Measurements from ENCODE around the gene ERBIN. TPM values are rescaled to one million over a fixed set of nuclear protein-coding genes. Genes with fewer than 3 reads are reported as not detected.

The ERBIN gene
- polyA plus RNA-seq, 1 of the 3 experiments (the other 2 are of a cell fraction), result 10.3 TPM

GRCh38 chr5:66001952-66002351, 75.6 kb downstream of the ERBIN start:
- H2AFZ ChIP-seq (ENCODE audit: low read depth), result no peak overlapping the region
- peaks cover 29% of the 10 kb centered on the region for H4K20me1 ChIP-seq (ENCODE audit: insufficient read depth)
- no peaks in the 10 kb centered on the region for H3K9me3 ChIP-seq
- H3K4me1 ChIP-seq (ENCODE audit: control insufficient read depth in 1 of 2, insufficient read depth in 2 of 2, low read depth in 1 of 2, low read length in 1 of 2), result no peaks in the 10 kb centered on the region
- WGBS (ENCODE audit: low lambda C conversion rate), result 97% methylated on average over 4 of the region's 4 CpGs
- ChIA-PET CTCF (interaction anchor here (0.6 kb wide), 1 partner anchor 19 kb away, joined by 3 read pairs; no protein-coding TSS in a partner anchor), POLR2A (no interaction called here)
- H3K27me3 ChIP-seq (ENCODE audit: insufficient read depth), result no peaks in the 10 kb centered on the region
- H3K9ac ChIP-seq, result no peak overlapping the region
- no peak overlapping the region for H3K27ac ChIP-seq (ENCODE audit: low read depth in 2 of 2, low read length in 1 of 2)
- H3K9me2 ChIP-seq, result no peaks in the 10 kb centered on the region
- no peak for TF ChIP-seq NFIC (IDR thresholded peaks at IDR 0.05; ENCODE audit: borderline replicate concordance)
- peaks cover 9% of the 10 kb centered on the region for H3F3A ChIP-seq (replicated peaks; ENCODE audit: insufficient read depth)
- no peak for DNase-seq
- H3K36me3 ChIP-seq (replicated peaks in 1 of 2; ENCODE audit: control insufficient read depth in 1 of 2, insufficient read depth in 2 of 2, low read length in 1 of 2), result peaks cover 0 to 30% of the 10 kb centered on the region in 2 experiments
- H3K4me3 ChIP-seq (ENCODE audit: low read depth in 2 of 2, low read length in 1 of 2), result no peak overlapping the region
- no peak overlapping the region for H3K4me2 ChIP-seq
- peaks cover 81% of the 10 kb centered on the region for H3K79me2 ChIP-seq (ENCODE audit: insufficient read depth)

- no peaks in the 10 kb centered on the region for H3K4me1 ChIP-seq (ENCODE audit: control insufficient read depth in 1 of 2, insufficient read depth in 2 of 2, low read depth in 1 of 2, low read length in 1 of 2)
- H2AFZ ChIP-seq (ENCODE audit: low read depth), result no peak overlapping the region
- peaks cover 9% of the 10 kb centered on the region for H3F3A ChIP-seq (replicated peaks; ENCODE audit: insufficient read depth)
- no peak for DNase-seq
- CTCF ChIA-PET, result no interaction called here
- H3K4me2 ChIP-seq, result no peak overlapping the region
- POLR2A ChIA-PET, result no interaction called here
- peaks cover 79% of the 10 kb centered on the region for H3K79me2 ChIP-seq (ENCODE audit: insufficient read depth)
- no peak overlapping the region for H3K4me3 ChIP-seq (ENCODE audit: low read depth in 2 of 2, low read length in 1 of 2)
- no peak overlapping the region for H3K27ac ChIP-seq (ENCODE audit: low read depth in 2 of 2, low read length in 1 of 2)
- H3K9me2 ChIP-seq, result no peaks in the 10 kb centered on the region
- no peak for TF ChIP-seq USF1 (IDR thresholded peaks at IDR 0.05; ENCODE audit: borderline replicate concordance, low read depth)
- TF ChIP-seq SIN3A (IDR thresholded peaks at IDR 0.05; ENCODE audit: borderline replicate concordance, low read depth, low read length), result no peak
- TF ChIP-seq ELF1 (IDR thresholded peaks at IDR 0.05), result no peak
- TF ChIP-seq CTCF (IDR thresholded peaks at IDR 0.05), result no peak
- TF ChIP-seq YY1 (IDR thresholded peaks at IDR 0.05; ENCODE audit: low read depth), result no peak
- TF ChIP-seq MXI1 (IDR thresholded peaks at IDR 0.05; ENCODE audit: low read depth, low read length), result no peak
- TF ChIP-seq GATA2 (CRISPR knock-in tag; IDR thresholded peaks at IDR 0.05), result no peak
- TF ChIP-seq TCF12 (IDR thresholded peaks at IDR 0.05), result no peak
- no peak for TF ChIP-seq PBX3 (IDR thresholded peaks at IDR 0.05)
- TF ChIP-seq, protein P1, sequence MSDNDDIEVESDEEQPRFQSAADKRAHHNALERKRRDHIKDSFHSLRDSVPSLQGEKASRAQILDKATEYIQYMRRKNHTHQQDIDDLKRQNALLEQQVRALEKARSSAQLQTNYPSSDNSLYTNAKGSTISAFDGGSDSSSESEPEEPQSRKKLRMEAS (IDR thresholded peaks at IDR 0.05; ENCODE audit: low read depth), result no peak
- no peak for TF ChIP-seq EP300 (IDR thresholded peaks at IDR 0.05; ENCODE audit: borderline replicate concordance in 1 of 2, low read depth in 1 of 2, low read length in 1 of 2)
- TF ChIP-seq, protein P2, sequence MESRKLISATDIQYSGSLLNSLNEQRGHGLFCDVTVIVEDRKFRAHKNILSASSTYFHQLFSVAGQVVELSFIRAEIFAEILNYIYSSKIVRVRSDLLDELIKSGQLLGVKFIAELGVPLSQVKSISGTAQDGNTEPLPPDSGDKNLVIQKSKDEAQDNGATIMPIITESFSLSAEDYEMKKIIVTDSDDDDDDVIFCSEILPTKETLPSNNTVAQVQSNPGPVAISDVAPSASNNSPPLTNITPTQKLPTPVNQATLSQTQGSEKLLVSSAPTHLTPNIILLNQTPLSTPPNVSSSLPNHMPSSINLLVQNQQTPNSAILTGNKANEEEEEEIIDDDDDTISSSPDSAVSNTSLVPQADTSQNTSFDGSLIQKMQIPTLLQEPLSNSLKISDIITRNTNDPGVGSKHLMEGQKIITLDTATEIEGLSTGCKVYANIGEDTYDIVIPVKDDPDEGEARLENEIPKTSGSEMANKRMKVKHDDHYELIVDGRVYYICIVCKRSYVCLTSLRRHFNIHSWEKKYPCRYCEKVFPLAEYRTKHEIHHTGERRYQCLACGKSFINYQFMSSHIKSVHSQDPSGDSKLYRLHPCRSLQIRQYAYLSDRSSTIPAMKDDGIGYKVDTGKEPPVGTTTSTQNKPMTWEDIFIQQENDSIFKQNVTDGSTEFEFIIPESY (IDR thresholded peaks at IDR 0.05; ENCODE audit: borderline replicate concordance, low read depth), result no peak
- TF ChIP-seq FOSL2 (IDR thresholded peaks at IDR 0.05; ENCODE audit: borderline replicate concordance, low read depth), result no peak
- no peak for TF ChIP-seq RCOR1 (IDR thresholded peaks at IDR 0.05; ENCODE audit: low read length)
- no peak for TF ChIP-seq RXRA (IDR thresholded peaks at IDR 0.05; ENCODE audit: borderline replicate concordance, low read depth)
- no peak for TF ChIP-seq USF2 (IDR thresholded peaks at IDR 0.05; ENCODE audit: borderline replicate concordance, low read depth, low read length)
- no peak for TF ChIP-seq NRF1 (IDR thresholded peaks at IDR 0.05; ENCODE audit: low read depth, low read length)
- no peak for TF ChIP-seq RAD21 (IDR thresholded peaks at IDR 0.05; ENCODE audit: low read length)
- 82% methylated on average over 2 of the region's 2 CpGs for WGBS (ENCODE audit: low lambda C conversion rate)
- H3K27me3 ChIP-seq (ENCODE audit: insufficient read depth), result no peaks in the 10 kb centered on the region
- H3K36me3 ChIP-seq (replicated peaks in 1 of 2; ENCODE audit: control insufficient read depth in 1 of 2, insufficient read depth in 2 of 2, low read length in 1 of 2), result peaks cover 0 to 27% of the 10 kb centered on the region in 2 experiments
- no peaks in the 10 kb centered on the region for H3K9me3 ChIP-seq
- H4K20me1 ChIP-seq (ENCODE audit: insufficient read depth), result peaks cover 28% of the 10 kb centered on the region
- H3K9ac ChIP-seq, result no peak overlapping the region
Observed at GRCh38 chr5:66002415-66002814, 76.0 kb downstream of the ERBIN start.

Measured in SK-N-SH (cell line).